HepG2 (cell line): ENCODE data around the gene DYSF. TPM values are rescaled to one million over a fixed set of nuclear protein-coding genes. Genes with fewer than 3 reads are reported as not detected.
A peak's percentile ranks its signal among the peaks of the same experiment; 100 is the strongest.

ENCODE experiments used
- ATAC-seq: fragments of 200-7000 bp; cut with Tn5 transposase; 3 replicates; pipeline ENCODE4 v1.9.1; 2020; ENCODE audit warnings: mild to moderate bottlenecking, moderate library complexity
- BruUV-seq: library from RNA; stranded (reverse); fragments of 400-500 nt; replicated peaks from 2 replicates; lab custom pipeline; 2021; lab: Mats Ljungman, UMichigan
- CTCF ChIA-PET: fragments of 300-600 bp; formaldehyde crosslinking; extraction: SDS; loops from one replicate; lab custom pipeline; 2021; ENCODE audit warnings: low total read pairs, inconsistent platforms, low intra/inter-chr PET ratio; lab: Yijun Ruan, JAX
- POLR2A ChIA-PET: fragments of 350-600 bp; sonication (Branson Sonifier 250); formaldehyde crosslinking; loops from one replicate; lab custom pipeline; 2020; ENCODE audit warnings: antibody characterized with exemption, inconsistent platforms; lab: Yijun Ruan, JAX
- DNase-seq: peaks from one replicate; pipeline ENCODE4 v3.0.0-alpha.2; 2015; ENCODE audit warnings: low spot score
- FAIRE-seq: peaks from 3 replicates; lab custom pipeline; 2011; peaks lifted over from hg19 to GRCh38; lab: Jason Lieb, UNC
- H2AFZ ChIP-seq: one replicate; pipeline ENCODE4 v1.6.1; 2011; ENCODE audit warnings: low read length, inconsistent platforms
- H3K27ac ChIP-seq: fragments of 300-600 bp; 3 replicates; pipeline ENCODE4 v1.8.0; 2011; ENCODE audit warnings: mixed run types, mild to moderate bottlenecking, mixed read lengths, low read length, inconsistent platforms; ENCODE audit not compliant: insufficient read depth; ENCODE audit errors: extremely low read length
- H3K27me3 ChIP-seq, 2 experiments: fragments of 200-600 bp in 1 of 2; 2 replicates in 1 of 2; 3 replicates in 1 of 2; pipeline versions ENCODE4 v1.6.0 to v1.8.0; 2011; ENCODE audit warnings: low read length in 2 of 2, mild to moderate bottlenecking in 2 of 2, moderate library complexity in 2 of 2, inconsistent platforms in 1 of 2; ENCODE audit not compliant: insufficient read depth in 2 of 2, control insufficient read depth in 1 of 2
- H3K36me3 ChIP-seq, 2 experiments: fragments of 200-600 bp in 1 of 2; replicated peaks in 1 of 2; 2 replicates in 1 of 2; 3 replicates in 1 of 2; pipeline versions ENCODE4 v1.5.1 to v1.8.0; 2011; ENCODE audit warnings: low read length in 2 of 2, inconsistent platforms in 1 of 2; ENCODE audit not compliant: insufficient read depth in 2 of 2, control insufficient read depth in 1 of 2
- H3K4me1 ChIP-seq: 2 replicates; pipeline ENCODE4 v1.5.1; 2012; ENCODE audit warnings: low read length, inconsistent platforms; ENCODE audit not compliant: insufficient read depth
- H3K4me2 ChIP-seq: 2 replicates; pipeline ENCODE4 v1.6.0; 2011; ENCODE audit warnings: low read depth, low read length, inconsistent platforms
- H3K4me3 ChIP-seq, 3 experiments: fragments of 200-600 bp in 1 of 3; sonication (generic), shearing (Covaris generic) in 1 of 3; replicated peaks in 1 of 3; 2 replicates each; pipeline ENCODE4 v1.5.1; 2011 to 2016; ENCODE audit warnings: low read length in 3 of 3, inconsistent platforms in 2 of 3, low read depth in 2 of 3, mild to moderate bottlenecking in 2 of 3, control low read depth in 1 of 3, mixed read lengths in 1 of 3; ENCODE audit not compliant: insufficient read depth in 1 of 3
- H3K79me2 ChIP-seq: one replicate; pipeline ENCODE4 v1.6.1; 2011; ENCODE audit warnings: low read length, inconsistent platforms; ENCODE audit not compliant: insufficient read depth
- H3K9ac ChIP-seq: 2 replicates; pipeline ENCODE4 v1.6.0; 2011; ENCODE audit warnings: mild to moderate bottlenecking, low read depth, low read length, inconsistent platforms; ENCODE audit not compliant: insufficient read depth
- H3K9me3 ChIP-seq: 2 replicates; pipeline ENCODE4 v1.5.1; 2012; ENCODE audit warnings: mild to moderate bottlenecking, low read length
- H4K20me1 ChIP-seq: 2 replicates; pipeline ENCODE4 v1.6.0; 2011; ENCODE audit warnings: inconsistent platforms, mild to moderate bottlenecking, low read length, moderate library complexity; ENCODE audit not compliant: insufficient read depth
- AGO2 ChIP-seq: fragments of 200-400 bp; formaldehyde crosslinking; optimal IDR thresholded peaks from 2 replicates; pipeline ENCODE3; 2017; ENCODE audit warnings: mild to moderate bottlenecking, low read depth, low read length, moderate library complexity
- BRD4 ChIP-seq: sonication (generic); formaldehyde crosslinking; IDR thresholded peaks from 2 replicates; pipeline ENCODE4 v1.4.0; 2020; ENCODE audit warnings: missing genetic modification reagents
- EEA1 ChIP-seq: sonication (generic); formaldehyde crosslinking; IDR thresholded peaks from 2 replicates; pipeline ENCODE4 v1.5.1; 2020; ENCODE audit warnings: mild to moderate bottlenecking, missing genetic modification reagents, borderline replicate concordance
- EP300 ChIP-seq, 3 experiments: sonication (generic) in 1 of 3; formaldehyde crosslinking in 1 of 3; IDR thresholded peaks; 2 replicates each; pipeline versions ENCODE4 v1.5.1 to v1.6.1; 2011 to 2020; ENCODE audit warnings: low read depth in 2 of 3, low read length in 2 of 3, borderline replicate concordance in 1 of 3, improper control_type of control experiment in 1 of 3, mild to moderate bottlenecking in 1 of 3, missing genetic modification reagents in 1 of 3, moderate library complexity in 1 of 3
- FOXM1 ChIP-seq: sonication (generic); formaldehyde crosslinking; IDR thresholded peaks from 2 replicates; pipeline ENCODE4 v1.5.0; 2020; ENCODE audit warnings: missing genetic modification reagents
- PPARG ChIP-seq: conservative IDR thresholded peaks from 2 replicates; pipeline ENCODE4 v1.6.1; 2016; ENCODE audit warnings: missing biosample characterization, missing genetic modification reagents
- SRSF1 ChIP-seq: fragments of 200-400 bp; formaldehyde crosslinking; optimal IDR thresholded peaks from 2 replicates; pipeline ENCODE3; 2017; ENCODE audit warnings: mild to moderate bottlenecking, low read depth, low read length, moderate library complexity
- ZNF570 ChIP-seq: sonication (generic); formaldehyde crosslinking; IDR thresholded peaks from 2 replicates; pipeline ENCODE4 v1.4.0; 2020; ENCODE audit warnings: mild to moderate bottlenecking, missing genetic modification reagents, borderline replicate concordance
- WGBS: methylation state at CpG from one replicate; pipeline ENCODE4 v1.1.6; 2017; ENCODE audit warnings: low lambda C conversion rate; 5-methylcytosine and 5-hydroxymethylcytosine counted together
- in situ Hi-C: cut with HindIII; loops from 2 replicates; pipeline ENCODE4 v1.10.0; 2017; ENCODE audit warnings: low pct_unique_long_range_greater_than_20kb; ENCODE audit not compliant: extremely low pct_ligation_motif_present
- intact Hi-C: fragments of 100-400 bp; cut with micrococcal nuclease; formaldehyde crosslinking; loops from one replicate; pipeline ENCODE4 v1.10.0; 2022; ENCODE audit not compliant: unreplicated experiment
- polyA plus RNA-seq, 8 experiments: library from polyadenylated mRNA; depleted of rRNA in 3 of 8; stranded (reverse) in 7 of 8; unstranded in 1 of 8; fragments of >200 nt; fragmentation: Illumina TruSeq in 4 of 8; extraction: Trizol in 4 of 8; gene quantifications; 2 replicates each; pipeline versions ENCODE4 v1.2.1 to v1.2.3, GENCODE V29; 2011 to 2016; ENCODE audit warnings: low read depth in 4 of 8, missing spikeins in 1 of 8, mixed read lengths in 1 of 8; ENCODE audit not compliant: insufficient read depth in 1 of 8
- total RNA-seq, 5 experiments: library from RNA; depleted of rRNA; stranded (reverse); fragments of >200 nt; fragmentation: Illumina TruSeq; extraction: Trizol; gene quantifications; 2 replicates each; pipeline ENCODE4 v1.2.3, GENCODE V29; 2016; ENCODE audit warnings: low read depth in 1 of 5
- TF ChIP-seq, protein P1 (sequence below): sonication (generic); formaldehyde crosslinking; IDR thresholded peaks from 2 replicates; pipeline ENCODE4 v1.8.0; 2022; ENCODE audit warnings: mild to moderate bottlenecking, missing genetic modification reagents
- TF ChIP-seq, protein P2 (sequence below): sonication (generic); formaldehyde crosslinking; IDR thresholded peaks from 2 replicates; pipeline ENCODE4 v1.8.0; 2023; ENCODE audit warnings: mild to moderate bottlenecking, missing genetic modification reagents
- TF ChIP-seq, protein P3 (sequence below): sonication (generic); formaldehyde crosslinking; IDR thresholded peaks from 2 replicates; pipeline ENCODE4 v1.5.0; 2020; ENCODE audit warnings: missing genetic modification reagents
- TF ChIP-seq, protein P4 (sequence below): sonication (generic); formaldehyde crosslinking; IDR thresholded peaks from 2 replicates; pipeline ENCODE4 v1.4.0; 2020; ENCODE audit warnings: missing genetic modification reagents
- TF ChIP-seq, protein P5 (sequence below): sonication (generic); formaldehyde crosslinking; IDR thresholded peaks from 2 replicates; pipeline ENCODE4 v1.4.0; 2020; ENCODE audit warnings: missing genetic modification reagents

The DYSF gene
- total and polyA plus RNA-seq, 2 of the 13 experiments (the other 11 are each of a cell fraction or from before 2014, with no cell fraction given): 0.15 to 2.4 TPM

DNA sequence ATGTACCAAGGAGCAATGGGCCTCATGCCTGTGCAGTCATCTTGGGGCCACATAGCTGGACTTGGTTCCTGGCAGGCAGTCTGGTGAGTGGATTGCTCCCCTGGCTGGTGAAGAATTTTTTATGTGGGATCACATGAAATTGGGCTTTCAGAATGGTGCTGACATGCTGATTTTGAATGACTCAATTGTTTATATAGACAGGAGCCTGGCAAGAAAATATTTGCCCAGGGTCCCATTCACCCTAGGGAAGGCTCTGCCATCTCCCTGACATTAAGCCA lies 266.9 kb downstream of the DYSF start (continued):
- no peak for TF ChIP-seq SRSF1
- TF ChIP-seq, protein P1, sequence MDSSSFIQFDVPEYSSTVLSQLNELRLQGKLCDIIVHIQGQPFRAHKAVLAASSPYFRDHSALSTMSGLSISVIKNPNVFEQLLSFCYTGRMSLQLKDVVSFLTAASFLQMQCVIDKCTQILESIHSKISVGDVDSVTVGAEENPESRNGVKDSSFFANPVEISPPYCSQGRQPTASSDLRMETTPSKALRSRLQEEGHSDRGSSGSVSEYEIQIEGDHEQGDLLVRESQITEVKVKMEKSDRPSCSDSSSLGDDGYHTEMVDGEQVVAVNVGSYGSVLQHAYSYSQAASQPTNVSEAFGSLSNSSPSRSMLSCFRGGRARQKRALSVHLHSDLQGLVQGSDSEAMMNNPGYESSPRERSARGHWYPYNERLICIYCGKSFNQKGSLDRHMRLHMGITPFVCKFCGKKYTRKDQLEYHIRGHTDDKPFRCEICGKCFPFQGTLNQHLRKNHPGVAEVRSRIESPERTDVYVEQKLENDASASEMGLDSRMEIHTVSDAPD (CRISPR knock-in tag): no peak
- no peak for TF ChIP-seq AGO2
- TF ChIP-seq, protein P2, sequence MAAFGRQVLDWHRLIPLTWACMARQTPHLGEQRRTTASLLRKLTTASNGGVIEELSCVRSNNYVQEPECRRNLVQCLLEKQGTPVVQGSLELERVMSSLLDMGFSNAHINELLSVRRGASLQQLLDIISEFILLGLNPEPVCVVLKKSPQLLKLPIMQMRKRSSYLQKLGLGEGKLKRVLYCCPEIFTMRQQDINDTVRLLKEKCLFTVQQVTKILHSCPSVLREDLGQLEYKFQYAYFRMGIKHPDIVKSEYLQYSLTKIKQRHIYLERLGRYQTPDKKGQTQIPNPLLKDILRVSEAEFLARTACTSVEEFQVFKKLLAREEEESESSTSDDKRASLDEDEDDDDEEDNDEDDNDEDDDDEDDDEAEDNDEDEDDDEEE (CRISPR knock-in tag): no peak

DNA sequence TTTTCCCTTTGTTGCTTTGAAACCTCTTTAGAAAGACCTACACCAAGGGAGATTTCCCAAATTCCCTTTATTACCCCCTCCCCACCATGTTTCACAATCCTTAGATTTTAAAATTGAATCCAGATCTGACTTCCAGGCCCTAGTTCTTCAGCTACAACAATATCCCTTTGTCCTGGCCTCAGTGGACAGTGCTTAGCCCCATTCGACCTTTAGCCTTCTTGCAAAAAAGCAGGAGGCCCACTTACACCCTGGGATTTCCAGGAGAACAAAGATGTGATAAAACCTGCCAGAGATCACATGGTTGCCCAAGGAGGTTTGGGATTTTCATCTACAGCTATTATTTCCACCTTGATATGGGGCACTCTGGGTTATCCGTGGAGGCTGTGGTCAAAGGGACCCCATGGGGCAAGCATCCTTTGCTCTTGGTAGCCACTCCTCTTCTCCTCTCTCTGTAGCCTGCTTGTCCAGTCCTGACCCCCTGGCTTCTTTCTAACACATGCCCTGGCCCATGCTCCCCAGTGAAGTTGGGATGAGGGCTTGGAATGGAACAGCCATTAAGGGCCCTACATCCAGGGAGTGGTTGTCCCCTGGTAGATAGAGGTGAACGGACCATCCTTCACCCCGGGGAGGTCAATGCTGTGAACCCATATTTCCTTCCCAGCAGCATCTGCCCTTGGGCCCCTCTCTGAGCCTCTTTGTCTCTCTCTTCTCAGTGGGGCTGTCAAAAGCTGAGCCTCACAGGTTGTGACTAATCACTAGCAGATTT lies 267.4 kb downstream of the DYSF start:
- peak; percentile 53 for DNase-seq
- Histone ChIP-seq H3K4me3 (peak overlapping the region in 1 of 3 experiments; percentile 21; a peak in 3 of 6 replicates), H2AFZ (no peak overlapping the region), H3K27ac (no peak overlapping the region), H3K4me2 (peak overlapping the region; percentile 63), H3K79me2 (no peaks in the 10 kb centered on the region), H4K20me1 (no peaks in the 10 kb centered on the region), H3K36me3 (no peaks in the 10 kb centered on the region), H3K9ac (no peak overlapping the region), H3K27me3 (peaks cover 0 to 7% of the 10 kb centered on the region in 2 experiments; a peak in 2 of 5 replicates), H3K9me3 (peaks cover 12% of the 10 kb centered on the region), H3K4me1 (peaks cover 64% of the 10 kb centered on the region)
- in situ Hi-C loops (no loop called here), intact Hi-C loops (no loop called here)
- ATAC-seq: peak; percentile 12; the same call in 1 of the 3 replicates
- FAIRE-seq: no peak
- ChIA-PET CTCF (no interaction called here), POLR2A (no interaction called here)
- BruUV-seq: no TSS peak
- WGBS: 26% methylated on average over 4 of the region's 4 CpGs
- TF ChIP-seq ZNF570 (CRISPR knock-in tag) (no peak), BRD4 (CRISPR knock-in tag) (no peak), PPARG (CRISPR knock-in tag) (peak; percentile 33; the same call in 1 of the 2 replicates), EEA1 (no peak), FOXM1 (CRISPR knock-in tag) (no peak), EP300 (IDR thresholded peaks at IDR 0.05; ENCODE audit: low read depth in 2 of 2, low read length in 2 of 2) (peak in 1 of 2 experiments; percentile 56; a peak in 2 of 4 replicates), EP300 (CRISPR knock-in tag; IDR thresholded peaks at IDR 0.05; ENCODE audit: borderline replicate concordance) (no peak)
- TF ChIP-seq, protein P3, sequence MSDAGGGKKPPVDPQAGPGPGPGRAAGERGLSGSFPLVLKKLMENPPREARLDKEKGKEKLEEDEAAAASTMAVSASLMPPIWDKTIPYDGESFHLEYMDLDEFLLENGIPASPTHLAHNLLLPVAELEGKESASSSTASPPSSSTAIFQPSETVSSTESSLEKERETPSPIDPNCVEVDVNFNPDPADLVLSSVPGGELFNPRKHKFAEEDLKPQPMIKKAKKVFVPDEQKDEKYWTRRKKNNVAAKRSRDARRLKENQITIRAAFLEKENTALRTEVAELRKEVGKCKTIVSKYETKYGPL (CRISPR knock-in tag): no peak
- TF ChIP-seq, protein P4, sequence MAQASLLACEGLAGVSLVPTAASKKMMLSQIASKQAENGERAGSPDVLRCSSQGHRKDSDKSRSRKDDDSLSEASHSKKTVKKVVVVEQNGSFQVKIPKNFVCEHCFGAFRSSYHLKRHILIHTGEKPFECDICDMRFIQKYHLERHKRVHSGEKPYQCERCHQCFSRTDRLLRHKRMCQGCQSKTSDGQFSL (CRISPR knock-in tag): no peak
- TF ChIP-seq, protein P5, sequence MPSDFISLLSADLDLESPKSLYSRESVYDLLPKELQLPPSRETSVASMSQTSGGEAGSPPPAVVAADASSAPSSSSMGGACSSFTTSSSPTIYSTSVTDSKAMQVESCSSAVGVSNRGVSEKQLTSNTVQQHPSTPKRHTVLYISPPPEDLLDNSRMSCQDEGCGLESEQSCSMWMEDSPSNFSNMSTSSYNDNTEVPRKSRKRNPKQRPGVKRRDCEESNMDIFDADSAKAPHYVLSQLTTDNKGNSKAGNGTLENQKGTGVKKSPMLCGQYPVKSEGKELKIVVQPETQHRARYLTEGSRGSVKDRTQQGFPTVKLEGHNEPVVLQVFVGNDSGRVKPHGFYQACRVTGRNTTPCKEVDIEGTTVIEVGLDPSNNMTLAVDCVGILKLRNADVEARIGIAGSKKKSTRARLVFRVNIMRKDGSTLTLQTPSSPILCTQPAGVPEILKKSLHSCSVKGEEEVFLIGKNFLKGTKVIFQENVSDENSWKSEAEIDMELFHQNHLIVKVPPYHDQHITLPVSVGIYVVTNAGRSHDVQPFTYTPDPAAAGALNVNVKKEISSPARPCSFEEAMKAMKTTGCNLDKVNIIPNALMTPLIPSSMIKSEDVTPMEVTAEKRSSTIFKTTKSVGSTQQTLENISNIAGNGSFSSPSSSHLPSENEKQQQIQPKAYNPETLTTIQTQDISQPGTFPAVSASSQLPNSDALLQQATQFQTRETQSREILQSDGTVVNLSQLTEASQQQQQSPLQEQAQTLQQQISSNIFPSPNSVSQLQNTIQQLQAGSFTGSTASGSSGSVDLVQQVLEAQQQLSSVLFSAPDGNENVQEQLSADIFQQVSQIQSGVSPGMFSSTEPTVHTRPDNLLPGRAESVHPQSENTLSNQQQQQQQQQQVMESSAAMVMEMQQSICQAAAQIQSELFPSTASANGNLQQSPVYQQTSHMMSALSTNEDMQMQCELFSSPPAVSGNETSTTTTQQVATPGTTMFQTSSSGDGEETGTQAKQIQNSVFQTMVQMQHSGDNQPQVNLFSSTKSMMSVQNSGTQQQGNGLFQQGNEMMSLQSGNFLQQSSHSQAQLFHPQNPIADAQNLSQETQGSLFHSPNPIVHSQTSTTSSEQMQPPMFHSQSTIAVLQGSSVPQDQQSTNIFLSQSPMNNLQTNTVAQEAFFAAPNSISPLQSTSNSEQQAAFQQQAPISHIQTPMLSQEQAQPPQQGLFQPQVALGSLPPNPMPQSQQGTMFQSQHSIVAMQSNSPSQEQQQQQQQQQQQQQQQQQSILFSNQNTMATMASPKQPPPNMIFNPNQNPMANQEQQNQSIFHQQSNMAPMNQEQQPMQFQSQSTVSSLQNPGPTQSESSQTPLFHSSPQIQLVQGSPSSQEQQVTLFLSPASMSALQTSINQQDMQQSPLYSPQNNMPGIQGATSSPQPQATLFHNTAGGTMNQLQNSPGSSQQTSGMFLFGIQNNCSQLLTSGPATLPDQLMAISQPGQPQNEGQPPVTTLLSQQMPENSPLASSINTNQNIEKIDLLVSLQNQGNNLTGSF (CRISPR knock-in tag): no peak
